OCI-LY7 (cell line): ENCODE data around the gene FRA10AC1.

Source experiments
- EZH2phosphoT487 ChIP-seq: fragments of 200-600 bp; sonication (generic); IDR thresholded peaks from 2 replicates; pipeline ENCODE4 v1.6.1; 2018; ENCODE audit warnings: low read depth, borderline replicate concordance, mild to moderate bottlenecking, mixed run types, antibody characterized with exemption, low read length, moderate library complexity, mixed read lengths
- TF ChIP-seq, protein P1 (sequence below): fragments of 200-600 bp; sonication (generic); conservative IDR thresholded peaks from 2 replicates; pipeline ENCODE4 v1.5.1; 2014; ENCODE audit warnings: mild to moderate bottlenecking, antibody characterized with exemption, low read length, moderate library complexity, mixed read lengths

DNA sequence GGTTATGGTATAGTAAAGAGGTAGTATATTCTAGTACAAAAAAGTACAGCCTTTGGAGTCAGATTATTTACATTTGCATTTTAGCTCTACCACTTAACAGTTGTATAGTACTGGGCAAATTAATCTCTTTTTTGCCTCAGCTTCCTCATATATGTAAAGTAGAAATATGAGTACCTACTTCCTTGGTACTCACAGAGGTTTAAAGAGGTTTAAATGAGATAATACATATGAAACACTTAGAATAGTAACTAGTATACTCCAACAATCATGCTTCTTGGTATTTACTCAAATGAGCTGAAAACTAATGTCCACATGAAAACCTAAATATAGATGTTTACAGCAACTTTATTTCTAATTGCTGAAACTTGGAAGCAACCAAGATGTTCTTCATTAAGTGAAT is 14.7 kb downstream of the FRA10AC1 start:
- TF ChIP-seq, protein P1, sequence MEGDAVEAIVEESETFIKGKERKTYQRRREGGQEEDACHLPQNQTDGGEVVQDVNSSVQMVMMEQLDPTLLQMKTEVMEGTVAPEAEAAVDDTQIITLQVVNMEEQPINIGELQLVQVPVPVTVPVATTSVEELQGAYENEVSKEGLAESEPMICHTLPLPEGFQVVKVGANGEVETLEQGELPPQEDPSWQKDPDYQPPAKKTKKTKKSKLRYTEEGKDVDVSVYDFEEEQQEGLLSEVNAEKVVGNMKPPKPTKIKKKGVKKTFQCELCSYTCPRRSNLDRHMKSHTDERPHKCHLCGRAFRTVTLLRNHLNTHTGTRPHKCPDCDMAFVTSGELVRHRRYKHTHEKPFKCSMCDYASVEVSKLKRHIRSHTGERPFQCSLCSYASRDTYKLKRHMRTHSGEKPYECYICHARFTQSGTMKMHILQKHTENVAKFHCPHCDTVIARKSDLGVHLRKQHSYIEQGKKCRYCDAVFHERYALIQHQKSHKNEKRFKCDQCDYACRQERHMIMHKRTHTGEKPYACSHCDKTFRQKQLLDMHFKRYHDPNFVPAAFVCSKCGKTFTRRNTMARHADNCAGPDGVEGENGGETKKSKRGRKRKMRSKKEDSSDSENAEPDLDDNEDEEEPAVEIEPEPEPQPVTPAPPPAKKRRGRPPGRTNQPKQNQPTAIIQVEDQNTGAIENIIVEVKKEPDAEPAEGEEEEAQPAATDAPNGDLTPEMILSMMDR = no peak
- no peak for TF ChIP-seq EZH2phosphoT487
